Lower lobe of right lung (tissue), 2 donors: ENCODE data around the gene PCSK2. TPM values are rescaled to one million over a fixed set of nuclear protein-coding genes. Genes with fewer than 3 reads are reported as not detected.

Experiments
- ATAC-seq, 2 donors: fragments of 200-7000 bp; cut with Tn5 transposase; one replicate each; pipeline ENCODE4 v1.9.1; 2020 to 2022; ENCODE audit warnings: mild to moderate bottlenecking in 2 of 2, moderate library complexity in 2 of 2
- DNase-seq: peaks from one replicate; pipeline ENCODE4 v3.0.0-alpha.2; 2020
- H3K27ac ChIP-seq: fragments of 200-600 bp; one replicate; pipeline ENCODE4 v1.8.0; 2022
- H3K27me3 ChIP-seq: fragments of 200-600 bp; one replicate; pipeline ENCODE4 v1.8.0; 2022; ENCODE audit warnings: low read depth
- H3K36me3 ChIP-seq: fragments of 200-600 bp; one replicate; pipeline ENCODE4 v1.8.0; 2022; ENCODE audit warnings: mild to moderate bottlenecking
- H3K4me1 ChIP-seq: fragments of 200-600 bp; one replicate; pipeline ENCODE4 v1.8.0; 2022
- H3K4me3 ChIP-seq: fragments of 200-600 bp; one replicate; pipeline ENCODE4 v1.8.0; 2022; ENCODE audit warnings: mild to moderate bottlenecking
- H3K9me3 ChIP-seq: fragments of 200-600 bp; one replicate; pipeline ENCODE4 v1.8.0; 2022
- intact Hi-C: fragments of 100-400 bp; cut with DNase I; formaldehyde crosslinking; loops from one replicate; pipeline ENCODE4 v1.11.0; 2022
- total RNA-seq: library from RNA; stranded (reverse); fragmentation: NEBNext Ultra II Directional; extraction: Animal tissue kit (Norgen Biotek cat#: 25700); gene quantifications from one replicate; pipeline ENCODE4 v1.2.1, GENCODE V29; 2021
- TF ChIP-seq, protein P1 (sequence below): fragments of 200-600 bp; IDR thresholded peaks from one replicate; pipeline ENCODE4 v1.8.0; 2022; ENCODE audit warnings: antibody characterized with exemption, mild to moderate bottlenecking
- donor health status: DM: no; HTN: yes; CAD: no; lungs with severe emphysema.

Gene PCSK2
- total RNA-seq, 1 donor from 2014 or later = 38.8 TPM

DNA sequence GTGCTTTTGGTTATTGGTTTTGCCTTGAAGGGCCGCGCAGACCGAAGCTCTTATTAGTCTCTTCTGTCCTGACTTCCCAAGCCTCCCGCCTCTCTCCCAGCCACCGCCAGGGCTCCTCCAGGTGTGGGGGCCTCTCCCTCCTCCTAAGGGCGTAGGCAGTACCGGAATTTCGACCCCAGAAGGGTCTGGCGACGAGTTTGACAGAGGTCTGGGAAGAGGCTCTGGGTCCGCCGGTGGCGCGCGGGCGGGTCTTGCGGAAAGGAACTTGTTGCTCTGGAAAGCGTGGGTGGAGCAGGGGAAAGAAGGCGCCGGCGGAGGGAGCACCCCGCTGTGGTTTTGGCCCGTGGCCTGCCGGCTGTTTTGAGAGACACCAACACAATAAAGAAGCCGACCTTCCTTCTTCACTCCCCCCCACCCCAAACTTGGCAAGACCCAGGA, 1.8 kb downstream of the PCSK2 start:
- H3K4me3 ChIP-seq = peak overlapping the region; percentile 45
- TF ChIP-seq, protein P1, sequence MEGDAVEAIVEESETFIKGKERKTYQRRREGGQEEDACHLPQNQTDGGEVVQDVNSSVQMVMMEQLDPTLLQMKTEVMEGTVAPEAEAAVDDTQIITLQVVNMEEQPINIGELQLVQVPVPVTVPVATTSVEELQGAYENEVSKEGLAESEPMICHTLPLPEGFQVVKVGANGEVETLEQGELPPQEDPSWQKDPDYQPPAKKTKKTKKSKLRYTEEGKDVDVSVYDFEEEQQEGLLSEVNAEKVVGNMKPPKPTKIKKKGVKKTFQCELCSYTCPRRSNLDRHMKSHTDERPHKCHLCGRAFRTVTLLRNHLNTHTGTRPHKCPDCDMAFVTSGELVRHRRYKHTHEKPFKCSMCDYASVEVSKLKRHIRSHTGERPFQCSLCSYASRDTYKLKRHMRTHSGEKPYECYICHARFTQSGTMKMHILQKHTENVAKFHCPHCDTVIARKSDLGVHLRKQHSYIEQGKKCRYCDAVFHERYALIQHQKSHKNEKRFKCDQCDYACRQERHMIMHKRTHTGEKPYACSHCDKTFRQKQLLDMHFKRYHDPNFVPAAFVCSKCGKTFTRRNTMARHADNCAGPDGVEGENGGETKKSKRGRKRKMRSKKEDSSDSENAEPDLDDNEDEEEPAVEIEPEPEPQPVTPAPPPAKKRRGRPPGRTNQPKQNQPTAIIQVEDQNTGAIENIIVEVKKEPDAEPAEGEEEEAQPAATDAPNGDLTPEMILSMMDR = no peak
- H3K27me3 ChIP-seq = peaks cover 49% of the 10 kb centered on the region

DNA sequence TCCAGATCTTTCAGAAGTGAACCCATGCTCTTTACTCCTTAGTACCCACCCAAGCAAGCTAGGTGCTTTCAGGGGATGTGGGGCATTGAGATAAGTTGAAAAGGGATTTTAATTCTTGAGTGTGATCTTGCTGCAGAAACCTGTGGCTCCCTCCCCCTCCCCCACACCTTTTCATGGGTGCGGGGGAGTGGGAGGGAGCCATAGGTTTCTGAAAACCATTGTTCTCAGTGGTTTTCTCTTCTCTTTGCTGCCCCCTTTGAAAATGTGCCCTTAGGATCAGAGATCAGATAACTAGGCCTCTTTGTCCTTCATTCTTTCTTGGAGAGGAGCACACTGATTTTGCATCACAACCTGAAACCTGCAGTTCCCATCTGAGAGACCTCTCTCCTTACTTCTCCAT, 2.4 kb downstream of the PCSK2 start:
- Histone ChIP-seq H3K27ac (no peak overlapping the region), H3K36me3 (no peaks in the 10 kb centered on the region), H3K4me1 (peaks cover 8% of the 10 kb centered on the region), H3K27me3 (peaks cover 44% of the 10 kb centered on the region), H3K4me3 (no peak overlapping the region), H3K9me3 (no peaks in the 10 kb centered on the region)
- TF ChIP-seq, protein P1 = no peak
- ATAC-seq (no peak), DNase-seq (no peak)
- intact Hi-C loops = no loop called here

More for the DNA sequence above, 1.8 kb downstream of the PCSK2 start:
- intact Hi-C loops = no loop called here
- Histone ChIP-seq H3K4me1 (peaks cover 8% of the 10 kb centered on the region), H3K36me3 (no peaks in the 10 kb centered on the region), H3K27ac (no peak overlapping the region), H3K9me3 (no peaks in the 10 kb centered on the region)
- DNase-seq = peak; percentile 47
- ATAC-seq = peak in 1 of 2 donors; percentile 43

DNA sequence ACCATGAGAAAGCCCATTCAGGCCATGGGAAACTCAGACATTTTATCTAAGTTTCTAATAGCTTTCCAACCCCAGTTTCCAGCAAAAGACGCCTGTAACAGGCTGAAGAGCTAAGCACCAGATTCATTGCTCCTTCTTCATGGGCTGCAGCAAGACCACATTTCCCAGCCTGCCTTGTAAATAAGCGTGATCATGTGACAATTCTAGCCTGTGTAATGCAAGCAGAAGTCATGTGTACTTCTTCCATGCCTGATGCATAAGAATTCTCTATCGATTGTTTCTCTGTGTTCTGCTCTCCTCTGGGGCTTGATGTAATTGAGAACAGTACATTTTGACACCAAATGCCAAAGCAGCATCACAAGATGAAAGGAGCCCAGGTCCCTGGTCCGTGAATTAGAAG, 6.8 kb downstream of the PCSK2 start:
- Histone ChIP-seq H3K27ac (no peak overlapping the region), H3K27me3 (peaks cover 7% of the 10 kb centered on the region), H3K36me3 (no peaks in the 10 kb centered on the region), H3K4me1 (no peaks in the 10 kb centered on the region), H3K4me3 (no peak overlapping the region), H3K9me3 (no peaks in the 10 kb centered on the region)
- intact Hi-C loops = no loop called here
- ATAC-seq (no peak), DNase-seq (no peak)
- TF ChIP-seq, protein P1 = no peak

DNA sequence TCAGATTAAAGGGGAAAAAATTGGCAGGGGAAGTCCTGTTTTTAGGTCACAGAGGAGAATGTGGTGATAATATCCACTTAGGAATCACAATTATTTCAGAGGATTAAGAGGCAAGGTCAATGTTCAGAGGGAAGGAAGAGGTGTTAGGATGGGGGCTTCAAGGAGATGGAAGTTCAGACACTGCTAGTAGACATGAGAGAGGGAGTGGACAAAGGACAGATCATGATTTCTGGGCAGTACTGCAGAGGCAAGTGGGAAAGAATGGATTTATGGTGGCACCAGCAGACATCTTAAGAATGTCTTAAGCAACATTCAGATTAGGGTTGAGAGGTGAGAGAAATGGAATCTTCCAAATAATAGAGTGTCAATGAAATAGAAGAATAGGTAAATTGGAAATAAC, 9.9 kb downstream of the PCSK2 start:
- intact Hi-C loops = no loop called here
- H3K27ac ChIP-seq = no peak overlapping the region
- H3K36me3 ChIP-seq = no peaks in the 10 kb centered on the region
- H3K4me3 ChIP-seq = no peak overlapping the region
- H3K9me3 ChIP-seq = no peaks in the 10 kb centered on the region
- ATAC-seq = no peak
- TF ChIP-seq, protein P1 = no peak
- H3K27me3 ChIP-seq = no peaks in the 10 kb centered on the region
- DNase-seq = no peak
- no peaks in the 10 kb centered on the region for H3K4me1 ChIP-seq

DNA sequence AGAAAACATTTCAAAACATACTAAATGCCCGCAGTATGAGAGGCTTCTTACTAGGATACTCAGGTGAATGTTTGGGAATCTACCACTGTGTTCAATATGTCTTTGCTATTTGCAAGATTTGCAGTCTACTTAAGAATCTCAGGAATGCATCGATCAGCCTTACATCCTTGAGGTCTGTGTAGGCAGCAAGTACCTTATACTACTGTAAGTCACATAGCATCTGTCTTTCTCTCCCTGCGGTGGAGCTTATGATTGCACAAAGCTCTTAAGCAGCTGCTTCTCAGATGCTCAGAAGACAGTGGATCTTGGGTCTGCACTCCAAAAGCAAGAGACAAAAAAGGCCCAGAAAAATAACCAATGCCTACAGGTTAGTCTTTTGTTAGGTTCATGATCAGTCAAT, 21.4 kb downstream of the PCSK2 start:
- no peak overlapping the region for H3K27ac ChIP-seq
- no peak overlapping the region for H3K4me3 ChIP-seq
- TF ChIP-seq, protein P1 = no peak
- no peaks in the 10 kb centered on the region for H3K9me3 ChIP-seq
- intact Hi-C loops = no loop called here
- H3K36me3 ChIP-seq = no peaks in the 10 kb centered on the region
- no peaks in the 10 kb centered on the region for H3K27me3 ChIP-seq
- ATAC-seq = no peak
- H3K4me1 ChIP-seq = no peaks in the 10 kb centered on the region
- no peak for DNase-seq

DNA sequence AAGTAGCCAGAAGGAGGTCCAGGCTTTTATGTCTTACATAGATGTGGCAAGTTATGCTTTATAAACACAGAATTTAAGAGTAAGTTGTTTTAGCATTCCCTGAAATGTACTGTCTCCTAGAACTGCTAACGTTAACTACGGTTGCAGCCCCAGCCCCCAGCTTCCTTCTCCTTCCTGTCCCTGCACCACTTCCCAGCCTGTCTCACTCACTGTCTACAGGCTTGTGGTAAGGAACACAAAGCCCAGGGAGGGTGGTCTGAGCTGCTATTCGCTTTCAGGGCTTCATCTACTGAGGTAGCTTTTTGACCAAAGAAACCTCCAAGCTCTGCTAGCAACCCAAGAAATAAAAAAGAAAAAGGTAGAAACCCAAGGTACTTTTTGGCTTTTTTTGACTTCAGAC, 35.9 kb downstream of the PCSK2 start:
- no peak for ATAC-seq
- TF ChIP-seq, protein P1 = no peak
- intact Hi-C loops = no loop called here

More for the DNA sequence above, 35.9 kb downstream of the PCSK2 start:
- no peaks in the 10 kb centered on the region for H3K36me3 ChIP-seq
- H3K9me3 ChIP-seq = no peaks in the 10 kb centered on the region
- no peak overlapping the region for H3K27ac ChIP-seq
- H3K4me3 ChIP-seq = no peak overlapping the region
- no peak for DNase-seq
- no peaks in the 10 kb centered on the region for H3K27me3 ChIP-seq
- H3K4me1 ChIP-seq = no peaks in the 10 kb centered on the region
